ENCODE measurements around the gene DBH.

The DBH gene

DNA sequence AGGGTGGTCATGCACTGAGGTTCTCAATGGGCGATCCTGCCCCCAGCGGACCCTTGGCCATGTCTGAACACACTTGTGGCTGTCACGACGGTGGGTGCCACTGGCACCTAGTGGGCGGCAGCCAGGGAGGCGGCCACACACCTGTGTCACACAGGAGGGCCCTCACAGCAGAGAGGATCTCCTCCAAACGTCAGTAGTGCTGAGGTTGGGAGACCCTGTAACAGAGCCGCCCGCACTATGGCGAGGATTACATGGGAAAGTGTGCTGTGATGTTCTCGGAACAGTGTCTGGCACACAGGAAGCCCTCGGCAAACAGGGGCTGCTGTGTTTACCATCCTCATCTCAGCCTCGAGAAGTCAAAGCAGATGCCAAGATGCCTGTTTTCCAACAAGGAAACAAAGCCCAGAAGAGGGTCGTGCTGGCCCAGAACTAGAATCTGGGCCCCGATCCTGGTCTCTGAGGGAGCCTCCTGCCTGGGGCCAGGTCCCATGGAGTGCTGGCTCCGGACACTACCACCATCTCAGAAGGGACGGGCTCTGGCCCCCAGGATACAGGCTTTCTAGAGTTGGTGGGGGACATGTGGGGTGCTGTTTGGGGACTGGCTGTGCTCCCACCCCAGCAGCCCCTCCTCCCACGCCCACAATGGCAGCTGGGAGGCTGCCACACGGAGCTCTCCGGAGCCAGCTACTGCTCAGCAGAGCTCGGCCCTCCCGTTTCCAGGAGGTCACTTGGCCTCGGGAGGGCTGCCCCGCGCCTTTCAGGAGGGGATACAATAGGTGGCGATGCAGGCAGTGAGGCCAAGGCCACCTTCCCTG is 48.2 kb downstream of the DBH start:
- Histone ChIP-seq H2AK5ac (ENCODE audit: low read depth, low read length) (peak overlapping the region; percentile 83), H3K79me1 (ENCODE audit: low read depth, low read length) (peaks cover 1% of the 10 kb centered on the region), H3K4me3 (ENCODE audit: low read length in 2 of 2) (no peak overlapping the region), H2BK12ac (ENCODE audit: low read length) (no peak overlapping the region), H3K4me2 (ENCODE audit: insufficient read depth, low read length, poor library complexity, severe bottlenecking) (no peak overlapping the region), H3K23ac (ENCODE audit: low read depth, low read length, poor library complexity) (peak overlapping the region; percentile 85), H3K9me3 (replicated peaks in 1 of 2; ENCODE audit: control insufficient read depth in 2 of 2, insufficient read depth in 1 of 2, low read depth in 1 of 2, low read length in 2 of 2) (no peaks in the 10 kb centered on the region), H2BK15ac (ENCODE audit: low read length) (no peak overlapping the region), H2BK120ac (ENCODE audit: low read depth, low read length) (no peak overlapping the region), H3K9ac (ENCODE audit: low read depth, low read length, poor library complexity) (peak overlapping the region; percentile 12), H3K36me3 (replicated peaks in 1 of 2; ENCODE audit: control insufficient read depth in 2 of 2, insufficient read depth in 2 of 2, low read length in 2 of 2) (no peaks in the 10 kb centered on the region), H3K27ac (replicated peaks; ENCODE audit: low read length) (no peak overlapping the region), H3K18ac (ENCODE audit: low read length) (peak overlapping the region; percentile 89), H2AFZ (ENCODE audit: low read length) (no peak overlapping the region), H3K4me1 (ENCODE audit: control insufficient read depth in 2 of 2, insufficient read depth in 1 of 2, low read depth in 1 of 2, low read length in 2 of 2) (peaks cover 0 to 11% of the 10 kb centered on the region in 2 donors), H2BK5ac (ENCODE audit: low read length) (peak overlapping the region; percentile 75), H4K91ac (ENCODE audit: low read depth, low read length, poor library complexity) (no peak overlapping the region), H4K8ac (ENCODE audit: low read depth, low read length) (no peak overlapping the region), H3K14ac (ENCODE audit: low read length) (peak overlapping the region; percentile 71), H3K27me3 (ENCODE audit: control insufficient read depth in 3 of 3, insufficient read depth in 3 of 3, low read depth in 1 of 3, low read length in 3 of 3) (no peaks in the 10 kb centered on the region), H3K4ac (ENCODE audit: low read length) (no peak overlapping the region)
- WGBS, 2 donors (ENCODE audit: extremely low coverage in 2 of 2, insufficient read length in 2 of 2, insufficient replicate concordance in 1 of 2), result no CpG with 5 or more reads among the region's 26 CpGs
- DNase-seq (ENCODE audit: low spot score), result no peak

DNA sequence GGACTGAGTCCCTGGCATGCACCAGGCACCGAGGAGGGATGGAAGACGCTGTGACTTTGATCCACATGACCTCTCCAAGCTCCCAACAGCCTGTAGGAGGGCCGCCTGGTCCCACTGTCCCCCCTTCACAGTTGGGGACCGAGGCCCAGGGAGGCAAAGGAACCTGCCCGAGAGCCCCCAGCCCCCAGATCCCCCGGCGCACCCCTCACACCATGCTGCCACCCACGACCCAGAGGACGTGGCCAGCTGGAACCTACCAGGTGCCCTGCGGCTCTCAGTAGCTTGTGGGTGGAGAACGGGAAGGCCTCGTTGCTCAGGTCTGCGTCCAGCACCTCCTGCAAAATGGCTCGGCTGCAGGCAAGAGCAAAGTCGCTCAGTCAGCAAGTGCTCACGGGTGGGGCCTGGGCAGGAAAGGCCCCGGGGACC is 48.8 kb downstream of the DBH start:
- Histone ChIP-seq H3K27me3 (ENCODE audit: control insufficient read depth in 3 of 3, insufficient read depth in 3 of 3, low read depth in 1 of 3, low read length in 3 of 3) (no peaks in the 10 kb centered on the region), H2BK120ac (ENCODE audit: low read depth, low read length) (no peak overlapping the region), H3K9ac (ENCODE audit: low read depth, low read length, poor library complexity) (no peak overlapping the region), H2BK12ac (ENCODE audit: low read length) (no peak overlapping the region), H3K27ac (replicated peaks; ENCODE audit: low read length) (no peak overlapping the region), H2BK15ac (ENCODE audit: low read length) (no peak overlapping the region), H3K4me1 (ENCODE audit: control insufficient read depth in 2 of 2, insufficient read depth in 1 of 2, low read depth in 1 of 2, low read length in 2 of 2) (peaks cover 0 to 11% of the 10 kb centered on the region in 2 donors), H3K4ac (ENCODE audit: low read length) (no peak overlapping the region), H4K91ac (ENCODE audit: low read depth, low read length, poor library complexity) (no peak overlapping the region), H3K18ac (ENCODE audit: low read length) (peak overlapping the region; percentile 89), H4K8ac (ENCODE audit: low read depth, low read length) (no peak overlapping the region), H2AK5ac (ENCODE audit: low read depth, low read length) (peak overlapping the region; percentile 74), H3K14ac (ENCODE audit: low read length) (peak overlapping the region; percentile 71), H2AFZ (ENCODE audit: low read length) (no peak overlapping the region), H3K4me3 (ENCODE audit: low read length in 2 of 2) (no peak overlapping the region), H3K79me1 (ENCODE audit: low read depth, low read length) (peaks cover 1% of the 10 kb centered on the region), H3K4me2 (ENCODE audit: insufficient read depth, low read length, poor library complexity, severe bottlenecking) (no peak overlapping the region), H3K23ac (ENCODE audit: low read depth, low read length, poor library complexity) (no peak overlapping the region), H3K9me3 (replicated peaks in 1 of 2; ENCODE audit: control insufficient read depth in 2 of 2, insufficient read depth in 1 of 2, low read depth in 1 of 2, low read length in 2 of 2) (no peaks in the 10 kb centered on the region), H3K36me3 (replicated peaks in 1 of 2; ENCODE audit: control insufficient read depth in 2 of 2, insufficient read depth in 2 of 2, low read length in 2 of 2) (no peaks in the 10 kb centered on the region), H2BK5ac (ENCODE audit: low read length) (peak overlapping the region; percentile 75)
- DNase-seq (ENCODE audit: low spot score), result no peak
- no CpG with 5 or more reads among the region's 17 CpGs for WGBS, 2 donors (ENCODE audit: extremely low coverage in 2 of 2, insufficient read length in 2 of 2, insufficient replicate concordance in 1 of 2)

DNA sequence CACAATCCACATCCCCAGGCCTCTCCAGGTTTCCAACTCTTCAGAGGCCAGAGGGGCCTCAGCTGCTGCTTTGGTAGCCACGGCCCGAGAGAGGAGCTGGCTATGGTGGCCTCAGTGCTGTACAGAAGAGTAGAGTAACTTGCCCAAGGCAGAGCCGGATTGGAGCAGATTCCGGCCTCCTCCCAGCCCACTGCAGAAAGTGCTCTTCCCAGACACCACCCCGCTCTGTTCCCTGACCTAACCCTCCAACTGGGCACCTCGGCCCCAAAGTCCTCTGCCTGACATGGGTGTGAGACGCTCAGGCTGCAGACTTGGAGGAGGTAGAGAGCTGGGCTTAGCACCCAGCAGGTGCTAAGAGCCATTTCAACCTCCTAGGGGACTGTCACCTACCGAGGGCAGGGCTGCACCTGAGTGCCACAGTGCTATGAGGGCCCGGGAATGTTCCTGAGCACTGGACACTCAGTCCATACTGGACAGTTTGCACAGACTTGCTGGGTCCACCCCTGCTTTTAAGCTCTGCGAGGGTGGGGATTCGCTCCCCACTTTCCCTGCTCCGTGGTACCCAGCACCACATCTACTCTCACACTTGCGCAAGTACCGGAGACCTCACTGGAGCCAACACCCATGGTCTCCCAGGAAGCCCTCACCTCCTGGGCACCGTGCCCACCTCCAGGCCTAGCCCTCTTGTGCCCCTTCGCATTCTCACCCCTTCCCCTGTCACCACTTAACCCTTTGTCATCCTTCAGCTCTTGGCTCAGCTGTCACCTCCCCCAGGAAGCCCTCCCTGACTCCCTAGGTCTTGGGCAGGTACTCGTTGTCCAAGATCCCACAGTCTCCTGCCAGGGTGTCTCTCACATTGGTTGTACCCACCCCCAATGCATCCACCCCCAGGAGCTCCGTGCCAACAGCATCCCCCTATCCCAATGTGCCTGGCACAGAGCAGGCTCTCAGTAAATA is 49.8 kb downstream of the DBH start:
- H2BK120ac ChIP-seq (ENCODE audit: low read depth, low read length), result no peak overlapping the region
- H3K4ac ChIP-seq (ENCODE audit: low read length), result no peak overlapping the region
- peaks cover 0 to 13% of the 10 kb centered on the region in 2 donors for H3K4me1 ChIP-seq (ENCODE audit: control insufficient read depth in 2 of 2, insufficient read depth in 1 of 2, low read depth in 1 of 2, low read length in 2 of 2)
- H3K36me3 ChIP-seq (replicated peaks in 1 of 2; ENCODE audit: control insufficient read depth in 2 of 2, insufficient read depth in 2 of 2, low read length in 2 of 2), result no peaks in the 10 kb centered on the region
- no peak overlapping the region for H4K8ac ChIP-seq (ENCODE audit: low read depth, low read length)
- no peak for DNase-seq (ENCODE audit: low spot score)
- H3K4me2 ChIP-seq (ENCODE audit: insufficient read depth, low read length, poor library complexity, severe bottlenecking), result no peak overlapping the region
- no peak overlapping the region for H3K4me3 ChIP-seq (ENCODE audit: low read length in 2 of 2)
- H4K91ac ChIP-seq (ENCODE audit: low read depth, low read length, poor library complexity), result no peak overlapping the region
- no peak overlapping the region for H2BK15ac ChIP-seq (ENCODE audit: low read length)
- no peak overlapping the region for H2AFZ ChIP-seq (ENCODE audit: low read length)
- no CpG with 5 or more reads among the region's 18 CpGs for WGBS, 2 donors (ENCODE audit: extremely low coverage in 2 of 2, insufficient read length in 2 of 2, insufficient replicate concordance in 1 of 2)
- no peak overlapping the region for H2BK5ac ChIP-seq (ENCODE audit: low read length)
- peak overlapping the region; percentile 8 for H3K18ac ChIP-seq (ENCODE audit: low read length)
- H3K23ac ChIP-seq (ENCODE audit: low read depth, low read length, poor library complexity), result peak overlapping the region; percentile 2
- H3K9me3 ChIP-seq (replicated peaks in 1 of 2; ENCODE audit: control insufficient read depth in 2 of 2, insufficient read depth in 1 of 2, low read depth in 1 of 2, low read length in 2 of 2), result no peaks in the 10 kb centered on the region
- H3K27ac ChIP-seq (replicated peaks; ENCODE audit: low read length), result no peak overlapping the region
- H3K27me3 ChIP-seq (ENCODE audit: control insufficient read depth in 3 of 3, insufficient read depth in 3 of 3, low read depth in 1 of 3, low read length in 3 of 3), result no peaks in the 10 kb centered on the region
- H3K9ac ChIP-seq (ENCODE audit: low read depth, low read length, poor library complexity), result no peak overlapping the region
- no peak overlapping the region for H3K14ac ChIP-seq (ENCODE audit: low read length)
- peaks cover 1% of the 10 kb centered on the region for H3K79me1 ChIP-seq (ENCODE audit: low read depth, low read length)
- peak overlapping the region; percentile 60 for H2AK5ac ChIP-seq (ENCODE audit: low read depth, low read length)
- H2BK12ac ChIP-seq (ENCODE audit: low read length), result no peak overlapping the region

Data from neuronal stem cell (in vitro differentiated cells).